Measurements from ENCODE around the gene FOXL1.

FOXL1 gene

DNA sequence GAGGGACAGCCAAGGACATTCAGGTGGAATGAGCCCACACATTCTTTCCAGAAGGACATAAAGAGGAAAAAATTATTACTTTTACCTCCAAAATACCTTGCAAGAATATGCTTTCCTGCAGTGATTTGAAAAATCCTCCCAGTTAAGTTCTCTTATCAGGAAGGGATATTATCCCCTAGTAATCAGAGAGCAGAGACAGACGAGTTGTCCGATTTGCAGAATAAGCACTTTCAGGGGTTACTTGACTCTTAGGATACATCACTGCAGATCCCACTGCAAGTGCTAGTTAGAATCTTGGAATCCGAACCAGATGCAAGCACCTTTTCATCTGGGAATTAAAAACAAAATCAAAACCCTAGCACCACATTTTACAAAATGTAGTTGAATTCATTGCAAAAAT lies 33.6 kb downstream of the FOXL1 start:
- Mint-ChIP-seq H3K27me3 (peaks cover 12% of the 10 kb centered on the region), H3K9me3 (no peaks in the 10 kb centered on the region), H3K4me3 (no peak overlapping the region), H3K36me3 (ENCODE audit: low read depth) (no peaks in the 10 kb centered on the region), H3K27ac (no peak overlapping the region), H3K4me1 (no peaks in the 10 kb centered on the region)
- DNase-seq (no peak), ATAC-seq (no peak)

DNA sequence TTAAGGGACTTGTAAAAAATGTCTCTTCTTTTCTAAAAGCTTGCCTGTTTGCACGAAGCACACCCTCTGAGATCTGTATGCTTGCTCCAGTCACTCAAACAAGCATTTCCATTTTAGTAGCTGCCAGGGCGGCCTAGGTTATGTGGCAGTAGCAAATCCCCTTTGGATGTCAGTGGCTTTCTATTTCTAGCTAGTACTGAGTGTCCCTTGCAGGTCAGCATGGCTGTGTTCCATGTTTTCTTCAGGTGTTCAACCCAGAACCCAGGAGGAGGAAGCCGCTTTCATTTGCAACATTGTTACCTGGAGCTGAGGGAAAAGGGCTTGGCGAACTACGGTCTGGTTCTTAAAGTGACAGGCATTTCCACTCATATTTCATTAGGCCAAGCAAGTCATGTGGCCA lies 36.4 kb downstream of the FOXL1 start:
- no peak overlapping the region for H3K4me3 Mint-ChIP-seq
- ATAC-seq (no peak), DNase-seq (no peak)
- H3K27ac Mint-ChIP-seq = no peak overlapping the region
- H3K36me3 Mint-ChIP-seq (ENCODE audit: low read depth) = no peaks in the 10 kb centered on the region
- no peaks in the 10 kb centered on the region for H3K9me3 Mint-ChIP-seq
- peaks cover 7% of the 10 kb centered on the region for H3K27me3 Mint-ChIP-seq
- no peaks in the 10 kb centered on the region for H3K4me1 Mint-ChIP-seq

DNA sequence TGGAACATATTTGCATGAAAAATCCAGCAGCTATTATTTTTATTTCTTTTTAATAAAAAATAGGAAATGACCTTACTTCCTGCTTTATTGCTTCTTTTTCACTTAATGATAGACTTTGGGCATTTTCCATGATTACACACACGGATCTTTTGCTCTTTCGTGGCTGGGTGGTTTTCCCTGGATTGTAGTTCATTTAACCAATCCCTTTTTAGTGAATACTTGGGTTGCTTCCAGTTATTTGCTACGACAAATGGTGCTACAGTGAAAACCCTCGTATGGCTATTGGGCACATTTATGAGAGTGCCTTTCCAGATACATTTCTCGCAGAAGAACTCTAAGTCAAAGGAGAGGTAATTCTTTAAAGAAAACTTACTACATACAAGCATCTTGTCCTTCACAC lies 38.6 kb downstream of the FOXL1 start:
- Mint-ChIP-seq H3K9me3 (no peaks in the 10 kb centered on the region), H3K4me3 (no peak overlapping the region), H3K4me1 (no peaks in the 10 kb centered on the region), H3K36me3 (ENCODE audit: low read depth) (no peaks in the 10 kb centered on the region), H3K27me3 (peaks cover 9% of the 10 kb centered on the region), H3K27ac (no peak overlapping the region)
- ATAC-seq (no peak), DNase-seq (no peak)

DNA sequence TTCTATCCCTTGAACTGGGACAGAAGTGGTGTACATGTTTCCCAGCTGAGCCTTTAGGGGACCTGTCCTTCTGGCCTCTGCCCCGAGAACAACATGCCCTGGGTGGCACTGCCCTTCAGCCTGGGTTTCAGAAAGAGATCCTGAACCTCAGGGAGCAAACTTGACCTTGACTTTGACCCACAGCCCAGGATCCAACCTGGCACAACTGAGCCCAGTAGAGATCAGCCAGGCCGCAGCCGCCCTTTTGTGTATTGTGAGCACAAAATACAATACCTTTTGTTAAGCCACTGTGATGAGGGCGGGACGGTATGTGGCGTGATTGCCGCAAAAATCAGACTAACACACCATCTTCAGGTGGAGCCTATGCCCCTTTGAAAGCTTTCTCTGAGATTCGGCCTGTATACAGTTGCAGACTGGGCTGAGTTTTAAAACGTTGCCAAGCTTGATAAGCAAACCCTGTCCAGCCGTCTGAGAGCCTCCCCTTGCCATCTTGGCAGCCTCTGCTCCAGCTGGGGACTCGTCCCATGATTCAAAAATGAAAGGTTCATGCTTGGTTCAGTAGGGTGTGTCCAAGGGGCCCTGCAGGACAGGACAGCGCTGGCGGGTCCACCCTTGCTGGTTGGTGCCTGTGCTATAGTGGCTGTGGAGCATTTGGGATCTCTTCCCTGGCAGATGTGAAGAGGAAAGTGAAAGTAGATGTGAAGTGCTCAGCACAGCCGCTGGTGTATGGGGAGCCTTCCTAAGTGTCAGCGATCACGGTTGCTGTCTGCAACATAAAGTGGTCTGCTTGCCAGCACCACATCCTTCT lies 40.3 kb downstream of the FOXL1 start:
- no peaks in the 10 kb centered on the region for H3K36me3 Mint-ChIP-seq (ENCODE audit: low read depth)
- H3K27ac Mint-ChIP-seq = no peak overlapping the region
- DNase-seq (no peak), ATAC-seq (no peak)
- no peak overlapping the region for H3K4me3 Mint-ChIP-seq
- H3K9me3 Mint-ChIP-seq = no peaks in the 10 kb centered on the region
- H3K4me1 Mint-ChIP-seq = no peaks in the 10 kb centered on the region
- peaks cover 6% of the 10 kb centered on the region for H3K27me3 Mint-ChIP-seq

DNA sequence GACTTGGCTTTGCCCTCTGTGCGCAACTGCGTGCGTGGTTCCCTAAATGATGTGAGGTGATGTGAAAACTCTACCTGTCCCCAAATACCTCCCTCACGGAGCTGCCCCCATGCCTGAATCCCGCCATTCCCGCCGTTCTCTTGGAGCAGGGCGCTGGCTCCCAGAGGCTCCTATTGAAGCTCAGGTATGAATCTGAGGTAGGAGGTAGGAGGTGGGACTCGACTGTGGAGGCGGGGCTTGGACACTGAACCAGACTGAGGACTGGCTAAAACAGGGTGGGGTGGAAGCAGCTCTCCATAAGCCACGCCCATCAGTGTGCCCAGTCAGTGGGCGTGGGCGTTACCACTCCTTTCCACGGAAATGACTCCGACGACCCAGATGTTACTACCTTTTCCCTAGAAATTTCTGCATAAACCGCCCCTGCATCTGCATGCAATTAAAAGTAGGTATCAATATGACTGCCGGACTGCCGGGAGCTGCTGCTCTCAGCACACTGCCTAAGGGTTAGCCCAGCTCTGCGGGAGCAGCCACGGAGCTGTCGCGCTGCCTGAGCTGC lies 41.0 kb downstream of the FOXL1 start:
- ATAC-seq (no peak), DNase-seq (no peak)
- Mint-ChIP-seq H3K36me3 (ENCODE audit: low read depth) (no peaks in the 10 kb centered on the region), H3K27me3 (peaks cover 4% of the 10 kb centered on the region), H3K4me3 (no peak overlapping the region), H3K9me3 (no peaks in the 10 kb centered on the region), H3K27ac (no peak overlapping the region), H3K4me1 (no peaks in the 10 kb centered on the region)

DNA sequence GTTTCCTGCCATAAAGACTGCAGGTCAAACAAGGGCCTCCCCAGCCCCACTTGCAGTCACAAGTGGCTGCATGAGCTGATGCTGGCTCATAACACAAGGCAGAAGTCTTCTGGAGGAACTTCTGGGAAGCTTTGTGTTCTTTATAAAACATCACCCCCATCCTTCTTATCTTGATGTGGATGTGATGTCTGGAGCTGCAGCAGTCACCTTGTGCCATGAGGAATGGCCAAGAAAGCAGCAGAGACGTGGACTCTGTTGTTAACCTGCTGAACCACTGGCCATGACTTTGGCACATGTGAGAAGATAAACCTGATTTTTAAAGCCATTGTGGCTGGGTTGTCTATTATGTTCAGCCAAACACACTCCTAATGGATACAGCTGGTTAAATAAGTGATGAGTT lies 41.8 kb downstream of the FOXL1 start:
- ATAC-seq (no peak), DNase-seq (no peak)
- Mint-ChIP-seq H3K27me3 (peaks cover 4% of the 10 kb centered on the region), H3K36me3 (ENCODE audit: low read depth) (no peaks in the 10 kb centered on the region), H3K4me1 (no peaks in the 10 kb centered on the region), H3K4me3 (no peak overlapping the region), H3K27ac (no peak overlapping the region), H3K9me3 (no peaks in the 10 kb centered on the region)

DNA sequence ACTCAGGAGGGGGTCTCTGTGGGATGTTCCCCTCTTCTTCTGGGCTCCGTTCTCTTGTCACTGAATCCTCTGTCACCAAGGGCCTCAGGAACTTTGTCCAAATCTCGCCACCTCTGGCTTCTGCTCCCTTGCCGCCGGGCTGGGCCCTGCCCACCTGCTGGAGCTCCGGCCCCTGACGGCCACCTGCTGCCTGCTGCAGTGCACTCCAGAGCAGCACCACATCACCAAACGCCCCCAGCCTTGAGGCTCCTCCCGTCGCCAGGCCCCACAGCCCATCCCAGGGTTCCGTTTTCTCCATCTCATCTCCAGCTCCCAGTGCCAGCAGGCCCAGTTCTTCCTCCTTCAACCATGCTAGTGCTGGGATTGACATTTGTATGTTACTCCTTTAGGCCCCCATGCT lies 43.6 kb downstream of the FOXL1 start:
- Mint-ChIP-seq H3K4me3 (no peak overlapping the region), H3K27me3 (peaks cover 2% of the 10 kb centered on the region), H3K36me3 (ENCODE audit: low read depth) (no peaks in the 10 kb centered on the region), H3K27ac (no peak overlapping the region), H3K9me3 (no peaks in the 10 kb centered on the region), H3K4me1 (no peaks in the 10 kb centered on the region)
- DNase-seq (no peak), ATAC-seq (no peak)

DNA sequence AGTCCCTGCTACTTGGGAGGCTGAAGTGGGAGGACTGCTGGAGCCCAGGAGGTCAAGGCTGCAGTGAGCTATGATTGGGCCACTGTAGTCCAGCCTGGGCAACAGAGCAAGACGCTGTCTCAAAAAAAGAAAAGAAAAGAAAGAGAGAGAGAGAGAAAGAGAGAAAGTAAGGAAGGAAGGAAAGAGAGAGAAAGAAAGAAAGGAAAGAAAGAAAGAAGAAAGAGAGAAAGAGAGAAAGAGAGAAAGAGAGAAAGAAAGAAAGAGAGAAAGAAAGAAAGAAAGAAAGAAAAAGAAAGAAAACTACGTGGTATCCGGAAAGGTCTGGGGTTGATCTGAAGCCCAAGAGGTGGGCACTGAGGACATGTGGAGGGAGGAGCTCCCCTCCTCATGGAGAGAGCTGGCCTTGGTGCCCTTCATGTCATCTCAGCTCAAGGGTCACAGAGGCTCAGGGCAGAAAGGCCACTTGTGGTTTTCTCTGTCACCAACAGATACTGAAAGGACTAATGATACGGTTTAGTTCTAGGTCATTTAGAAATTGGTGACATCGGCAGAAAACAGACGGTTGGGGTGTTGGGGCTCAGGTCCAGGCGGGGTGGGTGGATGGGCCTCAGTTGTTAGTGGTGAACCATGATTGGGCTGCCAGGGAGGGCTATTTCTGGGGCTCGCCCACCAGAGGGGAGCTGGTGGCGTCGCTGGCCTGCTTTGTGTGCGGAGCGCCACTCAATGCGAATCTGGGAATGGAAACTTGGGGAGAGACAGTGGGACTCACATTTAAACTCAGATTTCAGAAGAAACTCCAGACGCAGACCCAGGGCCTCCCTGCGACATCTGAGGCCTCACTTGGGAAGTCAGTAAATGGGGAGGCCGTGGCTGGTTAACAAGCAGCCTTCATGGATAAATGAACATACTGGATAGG lies 44.6 kb downstream of the FOXL1 start:
- no peak overlapping the region for H3K4me3 Mint-ChIP-seq
- H3K27me3 Mint-ChIP-seq = peaks cover 2% of the 10 kb centered on the region
- ATAC-seq = no peak
- no peaks in the 10 kb centered on the region for H3K9me3 Mint-ChIP-seq
- no peak for DNase-seq
- H3K36me3 Mint-ChIP-seq (ENCODE audit: low read depth) = no peaks in the 10 kb centered on the region
- no peak overlapping the region for H3K27ac Mint-ChIP-seq
- no peaks in the 10 kb centered on the region for H3K4me1 Mint-ChIP-seq

DNA sequence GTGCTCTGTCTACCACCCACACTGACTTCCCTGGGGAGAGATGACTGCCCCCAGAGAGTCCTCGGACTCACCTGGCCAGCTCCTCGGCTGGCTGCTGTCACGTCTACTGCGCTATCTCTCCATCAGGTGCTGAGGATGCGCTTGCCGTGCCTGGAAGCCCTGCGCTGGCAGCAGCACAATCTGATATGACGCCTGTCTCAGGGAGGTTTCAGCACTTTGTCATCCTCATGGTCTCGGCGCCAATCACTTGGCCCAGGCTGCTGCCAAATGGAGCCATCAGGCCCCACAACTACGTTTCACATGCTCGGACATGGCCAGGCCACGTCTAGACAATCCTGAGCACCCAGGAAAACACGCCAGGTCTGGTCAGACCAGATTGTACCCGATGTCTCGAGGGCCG lies 46.7 kb downstream of the FOXL1 start:
- H3K9me3 Mint-ChIP-seq = no peaks in the 10 kb centered on the region

DNA sequence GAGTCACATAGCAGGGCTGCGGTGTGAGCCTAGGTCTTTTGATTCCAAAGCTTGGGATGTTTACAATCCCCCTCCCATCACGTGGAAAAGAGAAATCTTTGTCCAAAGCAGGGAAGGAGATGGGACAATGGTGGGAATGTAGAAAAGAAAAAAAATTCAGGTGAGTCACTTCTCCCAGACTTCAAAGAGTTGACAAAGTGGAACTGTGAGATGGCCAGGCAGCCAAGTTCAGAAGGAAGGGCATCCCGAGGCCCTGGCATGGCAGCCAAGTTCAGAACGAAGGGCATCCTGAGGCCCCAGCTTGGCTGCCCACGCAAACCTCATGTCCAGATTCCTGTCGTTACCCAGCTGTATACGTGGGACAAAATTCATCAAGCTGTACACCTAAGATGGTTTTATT lies 47.5 kb downstream of the FOXL1 start:
- no peak overlapping the region for H3K4me3 Mint-ChIP-seq
- ATAC-seq (no peak), DNase-seq (no peak)
- H3K36me3 Mint-ChIP-seq (ENCODE audit: low read depth) = no peaks in the 10 kb centered on the region
- H3K27me3 Mint-ChIP-seq = peaks cover 2% of the 10 kb centered on the region
- H3K27ac Mint-ChIP-seq = no peak overlapping the region
- H3K9me3 Mint-ChIP-seq = no peaks in the 10 kb centered on the region
- H3K4me1 Mint-ChIP-seq = no peaks in the 10 kb centered on the region

More for the DNA sequence above, 46.7 kb downstream of the FOXL1 start:
- no peaks in the 10 kb centered on the region for H3K4me1 Mint-ChIP-seq
- H3K36me3 Mint-ChIP-seq (ENCODE audit: low read depth) = no peaks in the 10 kb centered on the region
- no peak overlapping the region for H3K4me3 Mint-ChIP-seq
- peaks cover 2% of the 10 kb centered on the region for H3K27me3 Mint-ChIP-seq
- no peak overlapping the region for H3K27ac Mint-ChIP-seq
- DNase-seq = no peak
- ATAC-seq = no peak

DNA sequence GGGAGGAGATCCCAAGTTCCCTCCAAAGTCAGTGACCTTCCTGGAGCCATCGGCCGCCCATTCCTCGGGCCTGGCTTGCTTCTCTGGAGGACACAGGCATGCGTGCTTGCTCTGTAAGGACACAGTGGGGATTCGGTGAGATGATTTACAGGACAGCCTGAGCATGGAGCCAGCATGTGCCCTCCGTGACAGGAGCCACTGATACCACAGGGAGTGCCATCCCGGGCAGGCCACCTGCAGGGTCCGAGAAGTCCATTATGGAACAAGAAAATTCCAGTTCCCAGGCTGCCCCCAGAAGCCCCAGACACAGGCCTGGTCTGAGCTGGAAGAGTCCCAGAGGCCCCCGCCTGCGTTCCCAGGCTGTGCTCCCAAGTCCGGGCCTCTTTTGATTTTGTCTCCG lies 47.9 kb downstream of the FOXL1 start:
- no peaks in the 10 kb centered on the region for H3K9me3 Mint-ChIP-seq

DNA sequence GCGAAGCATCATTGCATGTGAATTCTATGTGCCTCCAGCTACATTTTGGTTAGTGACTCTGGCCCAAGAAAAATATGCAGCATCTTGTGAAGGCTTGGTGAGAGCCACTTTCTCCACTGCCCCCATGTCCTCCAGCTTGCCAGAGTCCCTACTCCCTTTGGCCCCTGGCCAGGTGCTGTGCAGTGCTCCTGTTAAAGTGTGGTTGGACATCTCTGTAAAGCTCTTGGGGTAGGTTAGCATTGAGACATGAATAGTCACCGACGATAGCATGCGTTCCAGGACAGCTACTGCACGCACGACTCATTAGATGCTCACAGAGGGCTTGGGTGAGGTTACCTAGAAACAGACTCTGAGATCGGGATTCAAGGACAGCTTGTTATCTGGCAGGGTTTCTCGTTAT lies 48.6 kb downstream of the FOXL1 start:
- Mint-ChIP-seq H3K27ac (no peak overlapping the region), H3K9me3 (no peaks in the 10 kb centered on the region), H3K36me3 (ENCODE audit: low read depth) (no peaks in the 10 kb centered on the region), H3K4me1 (no peaks in the 10 kb centered on the region), H3K4me3 (no peak overlapping the region), H3K27me3 (peaks cover 8% of the 10 kb centered on the region)
- DNase-seq = no peak
- no peak for ATAC-seq

More for the DNA sequence above, 47.9 kb downstream of the FOXL1 start:
- DNase-seq = no peak
- H3K36me3 Mint-ChIP-seq (ENCODE audit: low read depth) = no peaks in the 10 kb centered on the region
- H3K4me1 Mint-ChIP-seq = no peaks in the 10 kb centered on the region
- no peak overlapping the region for H3K4me3 Mint-ChIP-seq
- no peak overlapping the region for H3K27ac Mint-ChIP-seq
- no peak for ATAC-seq
- H3K27me3 Mint-ChIP-seq = peaks cover 4% of the 10 kb centered on the region

DNA sequence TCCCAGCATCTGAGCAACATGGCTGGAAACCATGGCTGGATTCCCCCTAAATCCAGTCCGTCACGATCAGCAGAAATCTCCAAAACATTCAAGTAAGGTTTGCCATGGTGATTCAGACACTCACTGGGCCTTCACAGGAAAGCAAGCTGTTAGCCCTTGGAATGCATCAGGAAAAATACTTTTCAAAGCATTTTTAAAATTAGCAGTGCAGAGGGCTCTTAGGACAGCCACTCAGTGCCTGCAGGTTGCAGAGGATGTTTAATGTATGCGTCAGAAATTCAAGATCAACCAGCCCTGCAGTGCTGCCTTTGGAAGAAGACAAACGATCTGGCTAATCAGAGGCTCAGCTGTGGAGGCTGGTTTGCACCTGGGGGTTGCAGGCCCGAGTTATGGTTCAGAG lies 50.3 kb downstream of the FOXL1 start:
- Mint-ChIP-seq H3K27me3 (peaks cover 12% of the 10 kb centered on the region), H3K4me3 (no peak overlapping the region), H3K27ac (no peak overlapping the region), H3K36me3 (ENCODE audit: low read depth) (no peaks in the 10 kb centered on the region), H3K9me3 (no peaks in the 10 kb centered on the region), H3K4me1 (no peaks in the 10 kb centered on the region)
- no peak for DNase-seq
- ATAC-seq = no peak

DNA sequence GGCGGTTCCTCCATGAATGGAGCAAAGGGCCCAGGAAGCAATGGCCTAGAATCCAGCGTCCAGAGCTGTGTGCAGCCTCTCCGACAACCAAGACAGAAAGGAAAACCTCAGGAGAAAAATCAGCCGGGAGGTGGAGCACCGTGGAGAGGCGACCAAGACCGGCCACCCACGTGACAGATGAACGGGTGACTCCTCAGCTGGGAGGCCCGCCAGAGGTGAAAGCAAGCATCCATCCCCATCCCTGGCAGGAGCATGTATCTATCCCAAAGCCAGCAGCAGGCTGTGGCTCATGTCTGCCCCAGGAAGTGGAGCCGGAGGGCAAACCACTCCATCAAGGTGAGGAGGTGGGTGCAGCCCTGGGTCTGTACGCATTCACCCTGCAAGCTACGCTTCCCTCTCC lies 52.1 kb downstream of the FOXL1 start:
- ATAC-seq (no peak), DNase-seq (no peak)
- H3K4me3 Mint-ChIP-seq = no peak overlapping the region
- H3K36me3 Mint-ChIP-seq (ENCODE audit: low read depth) = no peaks in the 10 kb centered on the region
- no peaks in the 10 kb centered on the region for H3K4me1 Mint-ChIP-seq
- peaks cover 14% of the 10 kb centered on the region for H3K27me3 Mint-ChIP-seq
- no peak overlapping the region for H3K27ac Mint-ChIP-seq
- H3K9me3 Mint-ChIP-seq = no peaks in the 10 kb centered on the region

DNA sequence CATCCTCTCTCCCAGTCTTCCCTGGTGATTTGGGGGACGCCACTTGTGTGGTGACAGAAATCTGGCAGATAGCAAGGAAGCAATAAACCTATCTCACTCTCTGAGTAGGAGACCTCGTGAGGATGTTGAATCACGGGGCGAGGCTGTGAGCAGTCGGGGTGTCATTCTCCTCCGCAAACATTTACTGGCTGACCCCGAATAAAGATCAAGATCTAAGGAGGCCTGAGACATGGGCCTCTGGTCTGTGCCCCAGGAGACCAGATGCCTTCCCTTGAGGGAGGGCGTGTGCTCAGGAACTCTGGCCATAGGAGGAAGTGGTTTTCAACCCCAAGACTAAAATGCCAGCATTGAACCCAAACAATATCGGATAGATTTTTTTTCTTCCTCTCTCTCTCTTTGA lies 53.1 kb downstream of the FOXL1 start:
- Mint-ChIP-seq H3K27ac (no peak overlapping the region), H3K9me3 (no peaks in the 10 kb centered on the region)
- no peak for DNase-seq

More for the DNA sequence above, 53.1 kb downstream of the FOXL1 start:
- Mint-ChIP-seq H3K27me3 (peaks cover 16% of the 10 kb centered on the region), H3K4me1 (no peaks in the 10 kb centered on the region), H3K36me3 (ENCODE audit: low read depth) (no peaks in the 10 kb centered on the region), H3K4me3 (no peak overlapping the region)
- no peak for ATAC-seq
